ENCODE results near the gene GALR3. TPM values are rescaled to one million over a fixed set of nuclear protein-coding genes. Genes with fewer than 3 reads are reported as not detected.

Gene GALR3
- total RNA-seq, 3 donors from 2014 or later (not counting 1 experiment from before 2014, with no cell fraction given), result 0.24 to 0.32 TPM; not detected in 1

DNA sequence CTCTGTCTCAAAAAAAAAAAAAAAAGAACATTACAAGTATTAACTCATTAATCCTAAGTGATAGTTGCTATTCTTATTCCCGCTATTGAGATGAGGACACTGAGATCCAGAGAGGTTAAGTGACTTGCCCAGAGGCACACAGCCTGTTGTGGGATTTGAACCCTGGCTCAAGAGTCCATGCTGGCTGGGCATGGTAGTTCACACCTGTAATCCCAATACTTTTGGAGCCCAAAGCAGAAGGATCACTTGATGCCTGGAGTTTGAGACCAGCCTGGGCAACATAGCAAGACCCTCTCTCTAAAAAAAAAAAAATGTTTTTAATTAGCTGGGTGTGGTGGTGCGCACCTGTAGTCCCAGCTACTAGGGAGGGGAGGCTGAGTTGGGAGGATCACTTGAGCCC, 11.3 kb upstream of the GALR3 start:
- H3K4me3 ChIP-seq (ENCODE audit: low read length), result no peak overlapping the region
- H3K36me3 Mint-ChIP-seq, result no peaks in the 10 kb centered on the region
- H3K27me3 Mint-ChIP-seq (ENCODE audit: low read depth in 2 of 2), result peaks cover 5 to 12% of the 10 kb centered on the region in 2 donors
- H3K36me3 ChIP-seq (ENCODE audit: control insufficient read depth, insufficient read depth, low read length), result no peaks in the 10 kb centered on the region
- no peaks in the 10 kb centered on the region for H3K9me3 Mint-ChIP-seq
- peaks cover 15% of the 10 kb centered on the region for H3K4me1 ChIP-seq (ENCODE audit: control insufficient read depth, insufficient read depth, low read length)
- H3K9me3 ChIP-seq (ENCODE audit: control insufficient read depth, insufficient read depth, low read length), result no peaks in the 10 kb centered on the region
- no peak overlapping the region for H3K27ac Mint-ChIP-seq
- H3K27ac ChIP-seq (ENCODE audit: low read length), result no peak overlapping the region
- TF ChIP-seq, protein P1, sequence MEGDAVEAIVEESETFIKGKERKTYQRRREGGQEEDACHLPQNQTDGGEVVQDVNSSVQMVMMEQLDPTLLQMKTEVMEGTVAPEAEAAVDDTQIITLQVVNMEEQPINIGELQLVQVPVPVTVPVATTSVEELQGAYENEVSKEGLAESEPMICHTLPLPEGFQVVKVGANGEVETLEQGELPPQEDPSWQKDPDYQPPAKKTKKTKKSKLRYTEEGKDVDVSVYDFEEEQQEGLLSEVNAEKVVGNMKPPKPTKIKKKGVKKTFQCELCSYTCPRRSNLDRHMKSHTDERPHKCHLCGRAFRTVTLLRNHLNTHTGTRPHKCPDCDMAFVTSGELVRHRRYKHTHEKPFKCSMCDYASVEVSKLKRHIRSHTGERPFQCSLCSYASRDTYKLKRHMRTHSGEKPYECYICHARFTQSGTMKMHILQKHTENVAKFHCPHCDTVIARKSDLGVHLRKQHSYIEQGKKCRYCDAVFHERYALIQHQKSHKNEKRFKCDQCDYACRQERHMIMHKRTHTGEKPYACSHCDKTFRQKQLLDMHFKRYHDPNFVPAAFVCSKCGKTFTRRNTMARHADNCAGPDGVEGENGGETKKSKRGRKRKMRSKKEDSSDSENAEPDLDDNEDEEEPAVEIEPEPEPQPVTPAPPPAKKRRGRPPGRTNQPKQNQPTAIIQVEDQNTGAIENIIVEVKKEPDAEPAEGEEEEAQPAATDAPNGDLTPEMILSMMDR (IDR thresholded peaks at IDR 0.05), result no peak
- peaks cover 26% of the 10 kb centered on the region for H3K27me3 ChIP-seq (ENCODE audit: control insufficient read depth, insufficient read depth, low read length)
- peaks cover 8 to 16% of the 10 kb centered on the region in 2 donors for H3K4me1 Mint-ChIP-seq
- no peak overlapping the region for H3K4me3 Mint-ChIP-seq
- DNase-seq, result no peak
- 100% methylated on average over 2 of the region's 2 CpGs for WGBS (ENCODE audit: insufficient coverage)
- intact Hi-C loops (cut with micrococcal nuclease), result no loop called here
- no peak for ATAC-seq

DNA sequence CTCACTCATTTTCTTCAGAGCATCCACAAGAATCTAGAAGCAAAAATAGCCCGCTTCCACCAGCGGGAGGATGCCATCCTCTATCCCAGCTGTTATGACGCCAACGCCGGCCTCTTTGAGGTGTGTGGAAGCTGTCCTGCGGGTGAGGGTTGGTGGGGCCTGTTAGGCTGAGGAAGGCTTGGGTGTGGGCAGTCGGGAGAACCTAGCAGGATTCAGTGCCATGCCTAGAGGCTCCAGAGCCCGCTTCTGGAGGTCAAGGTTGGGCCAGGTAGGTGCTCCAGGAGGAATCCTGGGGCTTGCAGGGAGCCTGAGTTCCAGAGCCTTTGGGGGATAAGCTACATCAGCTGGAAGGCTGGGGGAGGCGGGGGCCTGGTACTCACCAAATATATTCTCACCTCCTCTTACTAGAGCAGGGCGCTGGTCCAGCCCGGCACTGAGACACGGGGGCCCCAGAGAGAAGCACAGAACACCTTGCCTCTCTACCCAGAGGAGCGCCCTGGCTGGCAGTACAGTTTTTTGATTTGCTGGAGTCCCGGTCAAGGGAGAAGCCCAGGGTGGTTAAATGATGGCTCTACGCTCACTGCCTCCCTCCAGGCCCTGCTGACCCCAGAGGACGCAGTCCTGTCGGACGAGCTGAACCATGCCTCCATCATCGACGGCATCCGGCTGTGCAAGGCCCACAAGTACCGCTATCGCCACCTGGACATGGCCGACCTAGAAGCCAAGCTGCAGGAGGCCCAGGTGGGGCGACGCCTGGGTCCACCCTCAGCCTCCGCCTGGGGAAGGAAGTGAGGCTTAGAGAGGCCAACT, 10.1 kb upstream of the GALR3 start:
- DNase-seq, result no peak
- H3K27me3 Mint-ChIP-seq (ENCODE audit: low read depth in 2 of 2), result peaks cover 0 to 12% of the 10 kb centered on the region in 2 donors
- H3K4me3 Mint-ChIP-seq, result no peak overlapping the region
- no peaks in the 10 kb centered on the region for H3K36me3 Mint-ChIP-seq
- Histone ChIP-seq H3K36me3 (ENCODE audit: control insufficient read depth, insufficient read depth, low read length) (no peaks in the 10 kb centered on the region), H3K27me3 (ENCODE audit: control insufficient read depth, insufficient read depth, low read length) (peaks cover 19% of the 10 kb centered on the region), H3K4me1 (ENCODE audit: control insufficient read depth, insufficient read depth, low read length) (peaks cover 15% of the 10 kb centered on the region), H3K9me3 (ENCODE audit: control insufficient read depth, insufficient read depth, low read length) (no peaks in the 10 kb centered on the region), H3K4me3 (ENCODE audit: low read length) (no peak overlapping the region), H3K27ac (ENCODE audit: low read length) (no peak overlapping the region)
- H3K9me3 Mint-ChIP-seq, result no peaks in the 10 kb centered on the region
- intact Hi-C loops (cut with micrococcal nuclease), result no loop called here
- ATAC-seq, result no peak
- TF ChIP-seq, protein P1 (IDR thresholded peaks at IDR 0.05), result no peak
- H3K27ac Mint-ChIP-seq, result no peak overlapping the region
- 93% methylated on average over 27 of the region's 27 CpGs for WGBS (ENCODE audit: insufficient coverage)
- H3K4me1 Mint-ChIP-seq, result peaks cover 5 to 15% of the 10 kb centered on the region in 2 donors

DNA sequence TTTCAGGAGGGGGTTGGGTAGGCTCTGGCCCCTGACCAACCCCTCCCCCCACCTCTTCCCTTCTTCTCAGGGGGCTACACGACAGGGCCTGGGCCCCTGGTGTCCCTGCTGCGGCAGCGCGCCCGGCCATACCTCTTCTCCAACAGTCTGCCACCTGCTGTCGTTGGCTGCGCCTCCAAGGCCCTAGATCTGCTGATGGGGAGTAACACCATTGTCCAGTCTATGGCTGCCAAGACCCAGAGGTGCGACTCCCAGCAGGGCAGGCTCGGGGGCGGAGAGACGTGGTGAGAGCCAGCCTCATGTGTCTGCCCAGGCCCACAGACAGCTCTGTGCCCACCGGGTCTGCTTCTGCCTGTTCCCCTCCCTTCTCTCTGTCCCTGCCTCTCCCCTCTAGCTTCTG, 7.6 kb upstream of the GALR3 start:
- peaks cover 3% of the 10 kb centered on the region for H3K27me3 ChIP-seq (ENCODE audit: control insufficient read depth, insufficient read depth, low read length)
- H3K4me1 ChIP-seq (ENCODE audit: control insufficient read depth, insufficient read depth, low read length), result peaks cover 21% of the 10 kb centered on the region
- intact Hi-C loops (cut with micrococcal nuclease), result loop anchor here (5.0 kb wide), 1 partner anchor 137 kb away; the partner anchor contains the start of genes C22orf23 and POLR2F
- H3K27ac Mint-ChIP-seq, result no peak overlapping the region
- H3K36me3 Mint-ChIP-seq, result no peaks in the 10 kb centered on the region
- no peaks in the 10 kb centered on the region for H3K36me3 ChIP-seq (ENCODE audit: control insufficient read depth, insufficient read depth, low read length)
- H3K4me1 Mint-ChIP-seq, result peaks cover 0 to 14% of the 10 kb centered on the region in 2 donors
- no peaks in the 10 kb centered on the region for H3K9me3 Mint-ChIP-seq
- H3K9me3 ChIP-seq (ENCODE audit: control insufficient read depth, insufficient read depth, low read length), result no peaks in the 10 kb centered on the region
- TF ChIP-seq, protein P1 (IDR thresholded peaks at IDR 0.05), result no peak
- H3K27ac ChIP-seq (ENCODE audit: low read length), result no peak overlapping the region
- H3K4me3 Mint-ChIP-seq, result no peak overlapping the region
- H3K27me3 Mint-ChIP-seq (ENCODE audit: low read depth in 2 of 2), result peaks cover 0 to 12% of the 10 kb centered on the region in 2 donors
- DNase-seq, result no peak
- no peak overlapping the region for H3K4me3 ChIP-seq (ENCODE audit: low read length)
- no peak for ATAC-seq
- 94% methylated on average over 12 of the region's 12 CpGs for WGBS (ENCODE audit: insufficient coverage)
